GM12864 (cell line): ENCODE data around the gene IFT81.

Experiments
- DNase-seq: peaks from one replicate; pipeline ENCODE4 v3.0.0-alpha.2; 2011; ENCODE audit warnings: low read depth
- H3K4me3 ChIP-seq: 2 replicates; pipeline ENCODE4 v1.5.1; 2011; ENCODE audit warnings: mild to moderate bottlenecking, low read depth, low read length, control low read depth
- TF ChIP-seq, protein P1 (sequence below): IDR thresholded peaks from 2 replicates; pipeline ENCODE4 v1.5.1; 2011; ENCODE audit warnings: low read depth, mild to moderate bottlenecking, moderate library complexity, low read length, control low read depth, inconsistent platforms; ENCODE audit errors: missing control alignments

Gene IFT81

DNA sequence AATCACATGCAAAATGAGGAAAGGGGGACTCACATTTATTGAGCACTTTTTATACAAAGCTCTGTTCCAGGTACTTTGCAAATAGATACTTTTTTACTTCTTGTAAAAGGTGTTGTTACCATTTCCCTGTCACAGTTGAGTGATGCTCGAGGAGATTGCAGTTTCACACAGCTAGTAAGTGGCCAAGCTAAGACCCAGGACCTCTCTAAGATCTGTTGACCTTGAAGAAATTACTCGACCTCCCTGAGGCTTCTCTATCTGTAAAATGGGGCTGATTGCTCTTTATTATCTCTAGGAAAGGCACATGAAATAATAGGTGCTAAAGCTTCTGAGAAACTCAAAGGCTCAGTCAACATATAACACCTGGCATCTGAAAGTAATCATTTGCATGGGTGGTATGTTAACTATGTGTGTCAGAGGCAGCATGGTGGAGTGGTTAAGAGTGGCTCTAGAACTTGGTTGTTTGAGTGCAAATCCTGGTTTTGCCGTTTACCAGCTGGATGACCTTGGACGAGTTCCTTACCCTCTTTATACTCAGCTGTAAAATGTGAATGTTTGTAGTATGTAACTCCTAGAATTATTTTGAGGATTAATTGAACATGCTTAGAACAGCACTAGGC, 41.5 kb downstream of the IFT81 start:
- DNase-seq: peak; percentile 31
- TF ChIP-seq, protein P1, sequence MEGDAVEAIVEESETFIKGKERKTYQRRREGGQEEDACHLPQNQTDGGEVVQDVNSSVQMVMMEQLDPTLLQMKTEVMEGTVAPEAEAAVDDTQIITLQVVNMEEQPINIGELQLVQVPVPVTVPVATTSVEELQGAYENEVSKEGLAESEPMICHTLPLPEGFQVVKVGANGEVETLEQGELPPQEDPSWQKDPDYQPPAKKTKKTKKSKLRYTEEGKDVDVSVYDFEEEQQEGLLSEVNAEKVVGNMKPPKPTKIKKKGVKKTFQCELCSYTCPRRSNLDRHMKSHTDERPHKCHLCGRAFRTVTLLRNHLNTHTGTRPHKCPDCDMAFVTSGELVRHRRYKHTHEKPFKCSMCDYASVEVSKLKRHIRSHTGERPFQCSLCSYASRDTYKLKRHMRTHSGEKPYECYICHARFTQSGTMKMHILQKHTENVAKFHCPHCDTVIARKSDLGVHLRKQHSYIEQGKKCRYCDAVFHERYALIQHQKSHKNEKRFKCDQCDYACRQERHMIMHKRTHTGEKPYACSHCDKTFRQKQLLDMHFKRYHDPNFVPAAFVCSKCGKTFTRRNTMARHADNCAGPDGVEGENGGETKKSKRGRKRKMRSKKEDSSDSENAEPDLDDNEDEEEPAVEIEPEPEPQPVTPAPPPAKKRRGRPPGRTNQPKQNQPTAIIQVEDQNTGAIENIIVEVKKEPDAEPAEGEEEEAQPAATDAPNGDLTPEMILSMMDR: no peak
- no peak overlapping the region for H3K4me3 ChIP-seq

DNA sequence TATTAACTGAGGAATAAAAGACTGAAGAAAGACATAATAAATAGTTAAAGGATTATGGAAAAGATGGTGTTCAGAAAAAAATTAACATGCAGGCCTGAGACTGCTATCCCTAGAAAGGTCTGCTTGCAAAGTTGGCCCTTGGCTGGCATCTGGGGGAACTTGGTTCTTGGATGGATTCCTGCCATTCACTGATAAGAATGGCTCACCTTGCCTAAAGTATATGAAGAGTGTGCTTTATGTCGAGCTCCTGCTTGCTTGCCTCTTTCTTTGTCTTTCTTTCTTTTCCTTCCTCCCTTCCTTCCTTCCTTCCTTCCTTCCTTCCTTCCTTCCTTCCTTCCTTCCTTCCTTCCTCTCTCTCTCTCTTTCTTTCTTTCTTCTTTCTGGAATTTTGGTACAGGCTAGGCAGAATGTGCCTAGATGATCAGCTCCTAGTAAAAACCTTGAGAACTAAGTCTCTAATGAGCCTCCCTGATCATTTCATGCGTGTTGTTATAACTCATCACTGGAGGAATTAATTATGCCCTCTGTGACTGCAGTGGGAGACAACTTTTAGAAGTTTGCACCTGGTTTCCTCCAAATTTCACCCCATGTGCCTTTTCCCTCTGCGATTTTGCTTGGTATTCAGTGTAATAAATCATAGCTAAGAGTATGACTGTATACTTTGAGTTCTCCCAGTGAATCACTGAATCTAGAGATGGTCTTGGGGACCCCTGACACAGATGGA, 44.7 kb downstream of the IFT81 start:
- TF ChIP-seq, protein P1: no peak
- no peak overlapping the region for H3K4me3 ChIP-seq
- DNase-seq: no peak

DNA sequence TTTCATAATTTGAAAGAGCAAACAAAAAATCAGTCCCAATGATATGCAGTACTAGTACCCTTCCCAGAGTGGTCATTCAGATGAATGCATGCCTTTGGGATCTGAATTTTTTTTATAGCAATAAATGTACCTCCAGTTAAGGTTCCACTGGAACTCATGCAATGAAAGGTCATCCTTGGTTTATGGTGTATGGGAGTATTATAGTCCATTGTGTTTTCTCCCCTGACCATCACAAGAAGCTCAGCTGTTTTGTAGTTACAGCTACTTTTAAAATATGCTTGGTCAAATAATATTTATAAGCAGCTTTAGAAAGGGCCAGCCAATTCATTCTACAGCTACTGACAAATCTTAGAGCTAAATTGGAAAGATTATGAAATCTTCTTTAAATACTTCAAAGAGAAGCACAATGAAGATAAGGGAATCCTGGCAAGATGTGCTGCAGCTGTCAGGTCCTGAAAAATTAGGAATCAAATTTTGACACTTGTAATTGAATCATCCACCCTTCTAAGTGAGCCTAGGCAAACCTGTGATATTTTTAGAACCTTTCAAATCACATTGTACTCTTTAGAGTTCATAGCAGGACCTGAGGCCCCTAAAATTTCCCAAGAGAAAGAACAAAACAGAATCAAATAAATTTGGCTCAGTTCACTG, 46.5 kb downstream of the IFT81 start:
- TF ChIP-seq, protein P1: no peak
- DNase-seq: no peak
- H3K4me3 ChIP-seq: no peak overlapping the region

DNA sequence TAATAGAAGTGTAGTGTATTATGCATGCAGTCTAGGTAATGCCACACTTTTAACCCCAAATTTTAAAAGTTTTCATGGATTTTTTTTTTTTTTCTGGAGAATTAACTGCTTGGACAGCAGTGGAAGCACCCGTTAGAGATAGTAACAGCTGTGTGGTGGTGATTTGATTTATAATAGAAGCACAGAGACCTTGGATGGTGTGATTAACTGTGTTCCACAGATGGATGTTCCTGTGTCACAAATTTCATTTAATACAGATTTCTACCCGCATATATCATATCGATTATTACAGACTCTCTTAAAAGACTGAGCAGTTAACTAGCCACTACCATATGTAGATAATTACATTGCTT, 47.0 kb downstream of the IFT81 start:
- no peak for DNase-seq
- H3K4me3 ChIP-seq: no peak overlapping the region
- TF ChIP-seq, protein P1: no peak

DNA sequence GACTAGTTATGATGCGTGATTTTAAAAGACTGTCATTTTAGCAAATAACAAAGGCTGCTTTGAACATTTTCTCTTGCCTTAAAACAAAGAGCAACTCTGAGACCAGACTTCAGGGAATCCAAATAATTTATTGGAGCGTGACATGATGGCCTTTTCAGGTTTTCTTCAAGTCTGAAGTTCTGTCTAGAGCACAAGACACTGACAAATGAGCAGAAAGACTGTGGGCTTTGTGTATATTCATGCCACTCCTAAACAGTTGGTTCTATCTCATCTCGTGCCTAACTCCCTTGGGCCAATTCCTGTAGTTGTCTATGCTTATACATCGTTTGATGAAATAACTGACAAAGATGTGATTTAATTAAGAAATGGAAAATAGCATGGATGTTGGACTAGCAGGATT, 47.5 kb downstream of the IFT81 start:
- no peak for DNase-seq

DNA sequence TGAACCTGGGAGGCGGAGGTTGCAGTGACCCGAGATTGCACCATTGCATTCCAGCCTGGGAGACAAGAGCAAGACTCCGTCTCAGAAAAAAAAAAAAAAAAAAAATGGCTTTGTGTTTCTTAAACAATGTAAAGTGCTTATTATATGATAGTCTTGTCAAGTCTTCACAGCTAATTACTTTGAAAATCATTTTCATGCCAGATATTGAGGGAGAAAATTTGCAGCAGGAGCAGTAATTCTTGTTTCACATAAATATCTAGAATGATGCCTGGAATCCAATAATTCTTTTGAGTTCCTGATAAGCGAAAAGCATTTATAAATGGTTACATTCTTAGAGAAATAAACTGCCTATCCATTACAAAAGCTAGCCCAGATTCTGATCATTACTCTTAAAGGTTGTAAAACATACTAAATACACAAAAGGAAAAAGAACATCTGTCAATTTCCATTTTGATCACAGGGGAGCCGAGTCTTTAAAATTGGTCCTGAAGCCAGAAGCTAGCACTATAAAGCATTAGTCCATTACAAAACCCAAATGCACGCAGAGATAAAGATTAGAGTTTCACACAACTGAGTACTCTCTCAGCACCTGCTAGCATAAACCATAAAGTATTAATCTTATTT, 50.3 kb downstream of the IFT81 start:
- TF ChIP-seq, protein P1: no peak
- no peak for DNase-seq
- H3K4me3 ChIP-seq: no peak overlapping the region

More for the DNA sequence above, 47.5 kb downstream of the IFT81 start:
- no peak overlapping the region for H3K4me3 ChIP-seq
- TF ChIP-seq, protein P1: no peak
